DMS114 treated with DMSO at 0.1 percent for 48 hours (cell line): ENCODE data around the gene VPS13D.
"Not testable (repeated sequence)": the region's sequence is repeated elsewhere in the genome, so short reads cannot be mapped to it uniquely, and the experiment has no call there.

Experiments
- DNase-seq: peaks from one replicate; lab custom pipeline; 2025; ENCODE audit not compliant: unreplicated experiment; lab: John Stamatoyannopoulos, UW

Gene VPS13D

DNA sequence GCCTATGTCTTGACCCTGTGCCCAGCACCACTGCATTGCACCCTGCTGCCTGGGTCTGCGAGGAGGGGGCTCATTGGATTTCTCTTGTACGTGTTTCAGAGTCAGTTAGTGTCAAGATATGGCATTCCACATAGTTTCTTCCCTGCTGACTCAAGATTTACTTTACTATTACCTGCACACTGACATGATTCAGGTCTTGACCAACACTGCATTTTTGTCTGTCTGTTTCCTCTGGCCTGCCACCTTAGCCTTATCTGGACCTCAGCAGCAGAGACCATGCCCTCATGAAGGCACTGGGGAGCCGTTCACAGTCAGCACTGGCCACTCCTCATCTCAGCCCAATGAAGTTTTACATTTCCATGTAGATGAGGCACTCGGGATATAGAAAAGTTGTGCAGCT lies 232.8 kb downstream of the VPS13D start:
- DNase-seq, result no peak

DNA sequence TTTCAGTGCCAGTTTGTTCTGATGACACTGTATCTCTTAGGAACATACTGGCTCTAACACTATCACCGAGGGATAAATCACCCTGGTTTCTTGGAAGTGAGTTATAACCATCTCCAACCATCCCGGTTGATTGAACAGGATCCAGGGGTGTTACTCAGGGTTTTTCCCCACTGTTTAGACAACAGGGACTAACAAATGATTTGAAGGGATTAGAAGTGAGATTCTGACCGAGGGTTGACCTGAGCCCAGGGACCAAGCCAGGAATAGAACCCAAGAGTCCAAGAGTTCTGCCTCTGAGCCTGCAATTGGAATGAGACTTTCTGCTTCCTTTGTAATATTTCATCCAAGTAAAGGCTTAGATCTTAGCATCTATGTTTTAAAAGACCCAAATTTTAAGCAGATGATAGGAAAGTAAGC lies 234.2 kb downstream of the VPS13D start:
- DNase-seq, result no peak

DNA sequence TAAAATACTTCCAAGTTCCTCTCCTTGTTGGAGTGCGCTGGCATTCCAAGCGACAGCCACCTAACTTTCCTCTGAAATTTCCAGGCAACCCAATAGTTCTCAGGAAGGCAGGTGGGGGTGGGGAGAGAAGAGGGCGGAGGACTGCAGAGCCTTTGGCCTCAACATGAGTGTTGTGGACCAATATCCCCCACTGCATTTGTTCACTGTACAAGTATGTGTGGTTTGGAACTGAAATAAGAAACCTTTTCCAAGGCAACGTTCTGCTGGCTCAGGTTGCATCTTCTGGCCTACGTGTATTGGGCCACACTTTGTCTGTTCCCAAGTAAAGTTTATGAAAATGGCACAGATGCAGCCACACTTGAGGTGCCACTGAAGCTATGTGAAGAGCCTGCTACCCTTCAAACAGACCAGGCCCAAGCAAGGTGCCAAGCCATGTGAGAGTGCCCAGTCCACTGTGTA lies 234.8 kb downstream of the VPS13D start:
- DNase-seq, result no peak

DNA sequence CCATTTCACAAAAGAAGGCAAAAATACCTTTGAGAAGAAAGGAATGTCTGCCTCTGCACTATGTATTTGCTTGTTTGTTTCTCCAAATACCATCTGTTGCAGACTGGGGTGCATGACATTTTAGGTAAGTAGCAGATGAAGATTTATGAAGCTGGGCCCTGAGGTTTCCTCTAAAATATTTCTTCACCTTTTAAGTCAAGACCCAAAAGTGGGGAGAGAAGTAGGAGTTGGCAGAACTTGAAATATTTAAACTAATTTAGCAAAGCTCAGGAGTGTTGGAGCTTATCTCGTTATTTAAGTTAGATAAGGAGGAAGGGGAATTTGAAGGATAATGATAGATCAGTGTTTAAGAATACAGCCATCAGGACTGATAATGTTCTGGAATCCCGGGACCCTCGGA lies 235.3 kb downstream of the VPS13D start:
- no peak for DNase-seq

DNA sequence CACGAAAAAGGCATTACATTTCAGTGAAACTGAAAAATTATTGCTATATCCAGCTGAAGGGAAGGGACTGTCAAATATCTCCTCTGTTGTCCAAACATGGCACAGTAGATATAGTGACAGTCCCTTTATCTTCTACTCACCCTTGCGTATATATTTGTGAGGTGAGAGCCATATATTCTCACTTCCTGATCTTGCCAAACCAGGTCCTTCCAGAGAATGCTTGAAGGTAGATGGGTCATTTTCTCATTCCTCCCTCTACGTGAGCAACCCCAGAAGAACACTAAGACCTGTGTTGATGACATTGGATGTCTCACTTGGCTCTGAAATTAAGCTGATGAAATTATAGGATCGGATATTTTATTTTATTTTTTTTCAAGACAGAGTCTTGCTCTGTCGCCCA lies 237.0 kb downstream of the VPS13D start:
- DNase-seq, result no peak

DNA sequence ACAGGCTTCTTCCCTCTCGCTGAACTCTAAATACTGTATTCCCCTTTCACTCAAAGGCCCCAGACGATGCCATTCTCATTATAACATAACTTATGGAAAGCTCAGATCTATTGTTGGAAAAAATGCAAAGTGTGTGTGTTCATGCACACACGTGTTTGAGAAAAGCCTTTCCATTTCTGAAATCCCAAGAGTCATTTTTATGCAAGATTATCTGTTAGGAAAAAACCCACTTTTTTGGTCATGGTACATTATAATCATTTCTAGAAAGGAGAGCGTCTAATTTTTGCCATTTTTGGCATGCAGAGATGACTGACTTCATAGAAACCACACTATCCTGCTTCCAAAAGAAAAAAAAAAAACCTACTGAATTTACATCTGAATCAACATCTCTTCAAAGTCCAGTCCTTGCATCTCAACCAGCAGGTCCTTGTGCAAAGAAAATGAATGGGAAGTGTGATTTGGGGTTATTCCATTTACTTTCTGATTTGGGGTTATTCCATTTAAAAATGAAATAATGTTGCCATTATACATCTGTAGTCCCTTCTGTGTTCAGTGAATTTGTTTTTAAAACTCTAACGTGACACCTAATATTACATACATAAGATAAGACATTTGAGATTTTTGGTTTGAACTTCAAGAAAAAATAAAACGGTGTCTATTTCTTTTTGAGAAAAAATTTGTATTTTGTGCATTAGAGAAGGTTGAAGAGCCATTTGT lies 237.9 kb downstream of the VPS13D start:
- no peak for DNase-seq

DNA sequence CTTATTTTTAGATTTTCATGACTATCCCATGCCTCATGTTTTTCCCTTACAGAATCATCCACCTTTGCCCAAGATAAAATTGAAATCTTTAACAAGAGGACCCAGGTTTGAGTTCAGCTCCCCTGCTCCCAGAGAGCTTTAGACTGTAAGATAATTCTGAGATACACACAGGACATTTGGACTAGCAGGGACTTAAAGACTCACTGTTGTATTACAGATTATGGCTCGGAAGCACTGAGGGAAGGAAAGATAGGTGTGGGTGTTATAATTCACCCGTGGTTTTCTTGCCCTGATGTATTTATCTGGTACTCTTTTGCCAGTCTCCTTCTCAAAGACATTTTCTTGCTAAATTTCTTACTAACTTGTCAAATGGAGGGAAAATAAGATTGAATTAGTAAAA lies 238.5 kb downstream of the VPS13D start:
- DNase-seq, result no peak

DNA sequence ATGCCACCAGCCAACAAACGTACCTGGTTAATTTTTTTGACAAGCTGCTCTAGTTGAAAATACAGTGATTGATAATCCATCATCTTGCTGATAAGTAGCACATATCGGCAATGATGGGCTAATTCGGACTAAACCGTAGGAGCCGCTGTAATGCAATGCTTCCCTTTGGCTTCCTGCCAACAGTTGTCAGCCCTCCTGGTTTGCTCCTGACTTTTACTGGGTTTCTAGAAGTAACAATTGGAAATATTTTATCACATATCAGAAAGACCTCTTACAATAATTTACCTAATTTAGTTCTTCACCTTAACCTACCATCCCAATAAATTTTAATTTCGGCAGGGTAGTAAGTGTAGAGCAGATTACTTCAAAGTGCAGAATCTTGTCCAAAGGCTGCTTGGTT lies 239.7 kb downstream of the VPS13D start:
- no peak for DNase-seq

DNA sequence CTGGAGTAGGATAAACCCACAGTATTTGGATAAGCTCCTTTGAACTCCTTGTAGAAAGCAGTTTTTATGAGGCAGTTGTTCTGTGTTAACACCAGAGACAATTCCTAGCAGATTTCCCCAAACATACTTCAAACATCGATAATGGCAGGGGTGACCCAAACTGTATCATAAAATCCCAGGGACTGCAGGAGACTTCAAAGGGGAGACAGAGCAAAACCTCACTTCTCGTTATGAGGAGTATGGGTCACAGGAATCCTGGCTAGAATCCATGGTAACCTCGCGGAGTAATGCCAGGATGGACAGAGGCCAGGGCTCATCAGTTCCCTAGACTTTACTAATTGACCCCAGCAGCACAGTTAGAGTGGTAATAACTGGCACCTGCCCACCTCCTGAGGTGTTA lies 240.2 kb downstream of the VPS13D start:
- DNase-seq, result no peak

DNA sequence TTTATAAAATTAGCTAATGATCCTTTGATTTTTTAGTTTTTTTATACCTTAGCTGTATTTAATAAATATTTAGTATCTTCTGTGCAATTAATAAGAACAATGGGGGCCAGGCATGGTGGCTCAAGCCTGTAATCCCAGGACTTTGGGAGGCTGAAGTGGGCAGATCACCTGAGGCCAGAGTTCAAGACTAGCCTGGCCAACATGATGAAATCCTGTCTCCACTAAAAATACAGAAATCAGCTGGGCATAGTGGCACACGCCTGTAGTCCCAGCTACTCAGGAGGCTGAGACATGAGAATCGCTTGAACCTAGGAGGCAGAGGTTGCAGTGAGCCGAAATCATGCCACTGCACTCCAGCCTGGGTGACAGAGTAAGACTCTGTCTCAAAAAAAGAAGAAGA lies 241.1 kb downstream of the VPS13D start:
- not testable (repeated sequence) for DNase-seq

DNA sequence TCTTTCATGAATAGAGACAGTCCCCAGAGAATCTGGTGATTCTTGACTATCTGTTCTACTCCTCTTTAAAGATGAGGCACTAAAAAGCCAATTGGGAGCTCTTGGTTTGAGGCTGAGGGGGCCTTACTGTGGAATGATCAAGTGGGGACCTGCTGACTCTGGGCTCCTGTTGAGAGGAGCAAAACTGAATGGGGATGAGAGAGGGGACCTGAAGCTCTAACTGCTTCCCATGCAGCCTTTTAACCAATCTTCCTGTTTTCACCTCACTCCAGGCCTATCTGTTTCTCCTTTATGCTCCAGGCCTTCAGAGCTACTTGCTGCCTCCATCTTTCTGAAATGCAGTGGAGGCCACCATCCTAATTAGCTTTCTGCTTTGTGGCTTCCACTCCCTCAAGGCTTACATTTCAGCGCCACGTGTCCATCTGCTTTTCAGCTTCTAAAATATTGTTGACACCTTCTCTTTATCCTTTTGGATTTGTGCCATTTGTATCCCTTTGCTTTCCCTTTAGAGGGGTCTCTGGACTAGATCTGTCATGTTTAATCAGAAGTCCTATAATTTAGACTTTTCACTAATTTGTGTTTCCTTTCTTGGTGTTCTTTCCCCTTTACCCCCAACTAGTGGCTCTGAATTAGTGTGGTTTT lies 242.4 kb downstream of the VPS13D start:
- no peak for DNase-seq

DNA sequence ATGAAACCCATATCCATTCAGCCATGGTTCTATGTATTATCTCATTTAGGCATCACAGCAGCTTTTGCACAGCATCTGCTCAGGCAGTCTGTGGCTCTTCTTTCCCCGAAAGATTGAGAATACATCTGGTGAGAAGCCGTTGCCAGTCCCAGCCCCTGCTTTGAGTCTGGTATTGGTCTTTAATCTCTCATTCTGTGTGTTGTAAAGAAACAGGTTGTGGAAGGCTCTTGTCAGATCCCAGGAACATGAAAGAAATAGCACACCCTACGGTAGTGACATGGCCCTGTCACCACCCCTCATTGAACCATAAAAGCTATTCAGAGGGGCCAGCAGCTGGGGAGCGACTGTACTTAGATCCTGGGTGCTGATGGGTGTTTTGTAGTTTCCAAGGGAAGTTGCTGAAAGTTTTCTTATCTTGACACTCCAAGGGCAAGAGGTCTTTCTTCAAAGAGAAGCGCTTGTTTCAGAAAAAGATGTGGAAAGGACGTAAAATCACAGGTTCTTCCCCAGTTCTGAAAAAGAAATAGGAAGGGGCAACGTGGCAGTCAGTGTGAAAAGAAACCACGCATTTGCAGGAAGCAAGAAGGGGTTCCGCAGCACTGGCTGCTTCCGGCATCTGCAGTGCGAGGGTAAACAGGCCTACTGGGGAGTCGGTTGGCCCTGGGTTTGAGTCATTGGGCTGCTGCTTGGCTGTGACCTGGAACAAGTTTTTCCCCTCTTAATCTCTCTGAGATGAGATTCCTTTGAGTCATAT lies 243.1 kb downstream of the VPS13D start:
- DNase-seq, result no peak

DNA sequence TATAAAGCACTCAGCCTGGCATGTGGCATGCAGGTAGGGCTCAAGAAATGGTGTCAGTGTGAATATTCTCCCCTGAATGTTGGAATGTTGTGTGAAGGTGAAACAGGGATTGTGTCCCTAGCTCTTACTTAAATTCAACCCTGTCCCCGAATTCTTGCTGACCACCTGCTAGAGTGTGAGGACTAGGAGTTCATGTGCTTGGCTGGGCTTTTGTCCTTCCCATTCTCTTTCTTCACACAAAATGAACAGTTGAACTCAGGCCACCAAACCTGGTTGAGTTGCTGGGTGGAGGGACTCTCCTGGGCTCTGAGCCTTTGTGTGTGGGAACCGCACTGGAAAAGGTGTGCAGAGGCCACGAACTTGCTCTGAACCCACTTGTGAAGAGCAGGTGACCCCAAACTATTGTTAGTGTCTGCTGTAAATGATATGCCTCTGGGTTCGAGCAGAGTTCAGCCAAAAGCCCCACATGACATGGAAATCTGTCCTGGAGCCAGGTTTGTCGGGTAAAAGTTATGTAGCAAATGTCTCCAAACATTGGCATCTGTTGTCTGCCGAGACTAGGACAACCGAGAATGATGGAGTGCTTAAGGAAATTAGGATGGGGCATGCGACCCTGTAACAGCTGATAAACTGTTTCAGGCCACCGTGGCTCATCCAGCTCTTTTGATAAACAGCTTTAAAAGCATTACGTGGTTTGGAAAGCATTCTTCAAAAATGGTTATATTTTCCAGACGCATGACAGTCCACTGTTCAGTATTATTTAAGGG lies 243.9 kb downstream of the VPS13D start:
- no peak for DNase-seq

DNA sequence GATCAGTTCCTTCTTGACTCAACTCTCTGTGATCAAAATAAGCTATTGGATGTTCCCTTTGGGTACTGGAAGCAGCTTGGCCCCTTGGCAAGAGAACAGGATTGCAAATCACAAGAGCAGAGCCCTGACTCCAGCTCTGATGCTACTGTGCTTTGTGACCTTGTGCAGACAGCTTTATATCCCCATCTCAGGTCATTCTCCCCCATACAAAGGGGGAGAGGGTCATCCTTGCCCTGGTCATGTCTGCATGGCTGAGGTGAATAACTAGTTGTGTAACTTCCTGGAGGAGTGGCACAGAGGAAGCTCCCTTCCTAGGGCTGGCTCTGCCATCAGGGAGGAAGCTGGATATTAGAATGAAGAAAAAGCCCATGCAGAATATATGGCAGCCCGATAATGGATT lies 245.3 kb downstream of the VPS13D start:
- DNase-seq, result no peak

DNA sequence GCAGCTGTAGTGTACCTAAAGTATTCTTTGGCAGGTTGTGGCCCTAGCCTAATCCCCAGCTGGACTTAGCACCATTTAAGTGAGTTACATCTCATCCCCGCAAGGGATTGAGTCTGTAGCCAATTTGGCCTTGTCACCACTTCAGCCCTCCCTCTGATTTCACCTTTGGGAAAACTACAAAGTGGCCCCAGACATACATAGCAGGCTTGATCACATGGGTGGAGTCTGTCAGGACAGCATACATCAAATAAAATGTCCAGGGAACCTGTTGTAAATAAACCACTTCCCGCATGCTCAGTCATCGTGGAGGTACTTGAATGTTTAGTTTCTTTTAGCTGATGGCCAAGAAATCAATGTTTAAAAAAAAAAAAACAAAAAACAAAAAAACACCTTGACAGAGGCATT lies 245.7 kb downstream of the VPS13D start:
- no peak for DNase-seq

DNA sequence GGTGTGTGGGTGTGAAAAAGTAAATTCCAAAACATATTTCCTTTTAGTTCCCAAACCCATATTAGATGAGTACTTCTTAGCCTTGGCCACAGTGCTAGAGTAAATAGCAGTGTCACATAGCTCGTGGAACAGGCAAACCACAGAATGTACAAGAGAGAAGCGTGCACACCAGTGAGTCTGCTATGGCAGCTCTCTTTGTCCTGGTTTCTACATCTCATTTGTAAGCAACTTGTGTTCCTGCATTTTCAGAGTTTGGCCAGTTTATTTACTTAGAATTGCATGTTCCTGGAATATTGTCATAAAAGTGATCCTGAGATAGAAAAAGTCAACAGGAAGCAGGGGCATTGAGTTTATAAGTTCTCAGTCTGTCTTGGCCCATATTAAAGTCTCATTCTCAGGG lies 246.1 kb downstream of the VPS13D start:
- no peak for DNase-seq

DNA sequence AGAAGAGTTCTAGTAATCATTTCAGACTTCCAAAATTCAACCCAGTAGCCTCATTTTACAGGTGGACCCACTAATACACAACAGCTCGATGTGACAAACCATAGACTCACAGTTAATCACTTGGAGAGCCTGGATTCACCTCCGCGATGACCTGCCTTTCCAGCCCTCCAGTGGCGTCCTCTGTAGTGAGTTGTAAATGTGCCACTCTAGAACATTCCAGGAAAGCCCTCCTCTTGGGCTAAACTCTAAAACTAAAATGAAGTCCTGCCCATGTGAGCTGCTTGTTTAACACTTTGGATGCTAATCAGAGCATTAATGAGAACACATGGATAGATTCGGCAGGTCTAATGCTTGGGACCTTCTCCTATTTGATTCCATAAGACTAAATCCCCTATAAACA lies 247.5 kb downstream of the VPS13D start:
- no peak for DNase-seq

DNA sequence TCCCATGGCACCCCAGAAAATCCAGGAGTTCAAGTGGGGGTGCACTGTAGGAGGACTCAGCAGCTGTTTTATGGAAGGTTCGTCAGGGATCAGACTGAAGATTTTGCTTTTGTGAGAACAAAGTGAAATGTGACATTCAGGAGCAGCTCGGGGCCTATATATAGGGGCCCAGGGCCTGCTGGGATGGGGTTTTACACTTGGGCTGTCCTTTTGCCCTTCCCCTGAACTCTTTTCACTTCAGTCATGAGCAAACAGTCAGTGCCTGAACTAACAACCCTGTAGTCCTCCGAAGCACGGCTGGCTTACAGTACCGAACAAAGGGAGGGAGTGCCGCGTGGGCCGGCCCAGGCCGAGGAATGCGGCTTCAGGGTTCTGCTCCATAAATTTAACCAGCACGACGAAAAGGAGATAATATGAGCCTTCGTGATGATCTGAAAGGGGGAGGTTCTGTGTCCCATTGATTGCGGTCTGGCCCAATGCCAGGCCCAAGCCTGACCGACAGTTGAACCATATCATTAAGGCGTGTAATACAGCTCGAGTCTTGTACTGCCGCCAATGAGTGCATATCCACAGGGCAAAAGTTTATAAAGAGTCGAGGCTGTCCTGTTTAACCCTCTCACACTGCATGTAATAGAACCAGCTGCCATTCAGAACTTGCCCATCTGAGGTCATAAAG lies 248.2 kb downstream of the VPS13D start:
- DNase-seq, result no peak

DNA sequence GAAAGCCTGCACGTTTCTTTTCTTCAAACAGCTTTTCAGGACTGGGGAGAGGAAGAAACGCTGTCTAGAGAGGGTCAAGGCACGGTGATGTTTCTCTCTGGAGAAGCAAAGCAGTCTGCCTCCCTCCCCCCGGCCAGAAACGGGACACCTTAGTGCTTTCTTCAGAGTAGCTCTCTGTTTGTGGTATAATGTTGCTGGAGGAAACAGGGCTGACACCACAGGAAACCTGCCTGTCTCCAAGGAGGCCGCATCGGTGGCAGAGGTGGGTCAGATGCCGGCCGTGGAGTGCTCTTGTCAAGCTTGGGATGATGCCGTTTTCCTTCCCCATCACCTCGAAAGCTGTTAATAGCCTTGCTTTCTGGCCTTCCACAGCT lies 248.8 kb downstream of the VPS13D start:
- DNase-seq, result no peak

DNA sequence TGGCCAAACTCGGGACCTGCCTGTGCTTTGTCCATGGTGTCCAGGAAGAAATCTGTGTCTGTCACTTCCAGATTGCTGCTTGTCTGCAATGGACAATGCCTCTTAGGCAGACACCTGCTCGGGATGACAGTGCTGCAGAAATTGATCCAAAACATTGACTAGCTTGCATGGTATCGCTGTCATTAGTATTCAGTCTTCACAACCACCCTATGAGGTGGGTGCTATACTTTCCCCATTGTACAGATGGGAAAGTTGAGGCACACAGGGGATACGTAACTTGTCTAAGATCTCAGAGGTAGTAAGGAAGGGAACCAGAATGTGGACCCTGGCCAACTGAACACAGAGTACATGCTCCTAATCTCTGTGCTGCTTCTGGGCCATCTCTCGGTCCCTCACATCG lies 249.5 kb downstream of the VPS13D start:
- no peak for DNase-seq

DNA sequence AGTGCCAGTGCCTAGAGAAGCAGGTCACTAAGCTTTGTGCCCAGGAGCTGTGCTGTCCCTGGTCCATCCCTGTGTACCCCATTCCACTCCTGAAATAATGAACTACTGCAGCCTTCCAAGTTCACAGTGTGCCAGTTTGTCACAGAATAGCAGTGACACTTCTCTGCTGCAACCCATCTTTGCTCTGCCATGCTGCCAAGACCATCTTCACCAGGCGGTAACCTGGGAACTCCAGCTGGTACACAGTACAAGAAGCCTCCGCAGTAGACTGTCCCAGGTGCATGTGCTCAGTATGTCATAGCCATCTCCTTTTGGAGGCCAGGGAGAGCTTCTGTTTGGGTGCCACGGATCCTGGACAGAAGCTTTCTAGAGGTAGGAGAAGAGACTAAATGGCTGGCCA lies 250.2 kb downstream of the VPS13D start:
- DNase-seq, result no peak
